ENCODE measurements around the gene TTPAL. TPM values are rescaled to one million over a fixed set of nuclear protein-coding genes. Genes with fewer than 3 reads are reported as not detected.

TTPAL gene
- total RNA-seq, 1 donor from 2014 or later, result 22.3 TPM

GRCh38 chr20:44428174-44429016 is 47.3 kb upstream of the TTPAL start:
- Mint-ChIP-seq H3K27me3 (ENCODE audit: low read depth) (peaks cover 17% of the 10 kb centered on the region), H3K27ac (ENCODE audit: unreplicated experiment) (no peak overlapping the region), H3K9me3 (no peaks in the 10 kb centered on the region), H3K36me3 (ENCODE audit: low read depth) (no peaks in the 10 kb centered on the region), H3K4me1 (no peaks in the 10 kb centered on the region), H3K4me3 (no peak overlapping the region)
- no peak for DNase-seq (ENCODE audit: low read depth, low spot score)
- TF ChIP-seq CTCF (conservative IDR thresholded peaks at IDR 0.05), result no peak

GRCh38 chr20:44429017-44429339 is 46.7 kb upstream of the TTPAL start:
- Mint-ChIP-seq H3K27me3 (ENCODE audit: low read depth) (peaks cover 11% of the 10 kb centered on the region), H3K27ac (ENCODE audit: unreplicated experiment) (no peak overlapping the region), H3K4me1 (no peaks in the 10 kb centered on the region), H3K9me3 (no peaks in the 10 kb centered on the region), H3K4me3 (no peak overlapping the region), H3K36me3 (ENCODE audit: low read depth) (no peaks in the 10 kb centered on the region)
- TF ChIP-seq CTCF (conservative IDR thresholded peaks at IDR 0.05), result no peak
- no peak for DNase-seq (ENCODE audit: low read depth, low spot score)

GRCh38 chr20:44429419-44430269 is 46.0 kb upstream of the TTPAL start:
- Mint-ChIP-seq H3K36me3 (ENCODE audit: low read depth) (no peaks in the 10 kb centered on the region), H3K27me3 (ENCODE audit: low read depth) (peaks cover 10% of the 10 kb centered on the region), H3K27ac (ENCODE audit: unreplicated experiment) (no peak overlapping the region), H3K9me3 (no peaks in the 10 kb centered on the region), H3K4me1 (no peaks in the 10 kb centered on the region), H3K4me3 (no peak overlapping the region)
- TF ChIP-seq CTCF (conservative IDR thresholded peaks at IDR 0.05), result no peak
- no peak for DNase-seq (ENCODE audit: low read depth, low spot score)

- no peak overlapping the region for H3K27ac Mint-ChIP-seq (ENCODE audit: unreplicated experiment)
- no peaks in the 10 kb centered on the region for H3K36me3 Mint-ChIP-seq (ENCODE audit: low read depth)
- TF ChIP-seq CTCF (conservative IDR thresholded peaks at IDR 0.05), result no peak
- H3K9me3 Mint-ChIP-seq, result no peaks in the 10 kb centered on the region
- H3K4me3 Mint-ChIP-seq, result no peak overlapping the region
- DNase-seq (ENCODE audit: low read depth, low spot score), result no peak
- H3K27me3 Mint-ChIP-seq (ENCODE audit: low read depth), result peaks cover 10% of the 10 kb centered on the region
- no peaks in the 10 kb centered on the region for H3K4me1 Mint-ChIP-seq
These were observed 45.2 kb upstream of the TTPAL start for GRCh38 chr20:44430270-44431065.

- Mint-ChIP-seq H3K4me1 (no peaks in the 10 kb centered on the region), H3K27ac (ENCODE audit: unreplicated experiment) (no peak overlapping the region), H3K4me3 (no peak overlapping the region), H3K27me3 (ENCODE audit: low read depth) (peaks cover 10% of the 10 kb centered on the region), H3K36me3 (ENCODE audit: low read depth) (no peaks in the 10 kb centered on the region), H3K9me3 (no peaks in the 10 kb centered on the region)
- no peak for TF ChIP-seq CTCF (conservative IDR thresholded peaks at IDR 0.05)
- no peak for DNase-seq (ENCODE audit: low read depth, low spot score)
These were observed 44.6 kb upstream of the TTPAL start for GRCh38 chr20:44431118-44431501.
